Ovary (tissue), 3 donors: ENCODE results near the gene BSPRY.

Experiments
- POLR2A ChIP-seq: fragments of 450-650 bp; IDR thresholded peaks from one replicate; pipeline ENCODE4 v1.6.1; 2017; ENCODE audit warnings: antibody characterized with exemption, mild to moderate bottlenecking, moderate library complexity
- TF ChIP-seq, protein P1 (sequence below), 3 donors: fragments of 450-650 bp in 2 of 3; fragments of 200-600 bp in 1 of 3; IDR thresholded peaks; one replicate each; pipeline versions ENCODE4 v1.5.1 to v1.8.0; 2016 to 2022; ENCODE audit warnings: antibody characterized with exemption in 3 of 3, mild to moderate bottlenecking in 1 of 3
- donor health status: DM: no; HTN: no; CAD: no.

DNA sequence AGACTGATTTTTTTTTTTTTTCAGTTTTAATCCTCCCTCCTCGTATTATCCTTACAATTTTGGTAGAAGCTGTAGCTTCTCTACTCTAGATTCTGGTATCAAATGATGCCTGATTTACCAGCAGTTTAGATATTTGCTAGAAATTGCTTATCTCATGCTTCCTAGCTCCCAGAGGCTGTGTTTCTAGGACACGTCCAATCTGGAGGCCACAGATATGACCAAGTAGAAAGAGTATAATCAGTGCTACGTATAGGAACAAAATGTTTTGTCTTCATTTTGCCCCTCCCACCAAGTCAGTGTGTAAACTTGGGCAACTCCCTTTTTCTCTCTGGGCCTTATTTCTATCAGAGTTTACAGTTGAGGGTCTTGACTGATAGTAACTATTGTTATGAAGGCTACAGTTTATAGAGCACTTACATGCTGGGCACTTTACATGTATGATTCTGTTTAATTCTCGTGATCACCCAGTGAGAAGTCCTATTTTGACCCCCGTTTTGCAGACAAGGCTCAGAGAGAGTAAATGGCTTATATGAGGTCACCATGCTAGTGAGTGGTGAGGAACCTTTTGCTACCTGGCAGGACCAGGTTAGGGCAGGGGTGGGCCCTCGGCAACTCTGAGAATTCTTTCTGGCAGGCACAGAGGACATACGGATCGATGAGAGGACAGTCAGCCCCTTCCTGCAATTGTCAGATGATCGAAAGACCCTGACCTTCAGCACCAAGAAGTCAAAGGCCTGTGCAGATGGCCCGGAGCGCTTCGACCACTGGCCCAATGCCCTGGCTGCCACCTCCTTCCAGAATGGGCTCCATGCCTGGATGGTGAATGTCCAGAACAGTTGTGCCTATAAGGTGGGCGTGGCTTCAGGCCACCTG lies 19.9 kb downstream of the BSPRY start:
- TF ChIP-seq, protein P1, sequence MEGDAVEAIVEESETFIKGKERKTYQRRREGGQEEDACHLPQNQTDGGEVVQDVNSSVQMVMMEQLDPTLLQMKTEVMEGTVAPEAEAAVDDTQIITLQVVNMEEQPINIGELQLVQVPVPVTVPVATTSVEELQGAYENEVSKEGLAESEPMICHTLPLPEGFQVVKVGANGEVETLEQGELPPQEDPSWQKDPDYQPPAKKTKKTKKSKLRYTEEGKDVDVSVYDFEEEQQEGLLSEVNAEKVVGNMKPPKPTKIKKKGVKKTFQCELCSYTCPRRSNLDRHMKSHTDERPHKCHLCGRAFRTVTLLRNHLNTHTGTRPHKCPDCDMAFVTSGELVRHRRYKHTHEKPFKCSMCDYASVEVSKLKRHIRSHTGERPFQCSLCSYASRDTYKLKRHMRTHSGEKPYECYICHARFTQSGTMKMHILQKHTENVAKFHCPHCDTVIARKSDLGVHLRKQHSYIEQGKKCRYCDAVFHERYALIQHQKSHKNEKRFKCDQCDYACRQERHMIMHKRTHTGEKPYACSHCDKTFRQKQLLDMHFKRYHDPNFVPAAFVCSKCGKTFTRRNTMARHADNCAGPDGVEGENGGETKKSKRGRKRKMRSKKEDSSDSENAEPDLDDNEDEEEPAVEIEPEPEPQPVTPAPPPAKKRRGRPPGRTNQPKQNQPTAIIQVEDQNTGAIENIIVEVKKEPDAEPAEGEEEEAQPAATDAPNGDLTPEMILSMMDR (IDR thresholded peaks at IDR 0.05) = no peak
- TF ChIP-seq POLR2A = no peak
